Adrenal gland (tissue), 12 donors: ENCODE results near the gene CDK6. TPM values are rescaled to one million over a fixed set of nuclear protein-coding genes. Genes with fewer than 3 reads are reported as not detected.

Experiments
- DNase-seq, 7 donors: peaks; one replicate each; pipeline ENCODE4 v3.0.0-alpha.2; 2019 to 2020
- H3K27ac ChIP-seq, 5 donors: fragments of 200-600 bp; sonication (generic) in 4 of 5; 1 replicate in 3 of 5; 2 replicates in 2 of 5; pipeline versions ENCODE4 v1.5.1 to v1.8.0; 2016 to 2020; ENCODE audit warnings: mild to moderate bottlenecking in 1 of 5
- H3K27me3 ChIP-seq: fragments of 200-600 bp; 2 replicates; pipeline ENCODE4 v1.8.0; 2021
- H3K36me3 ChIP-seq, 2 donors: fragments of 200-600 bp; replicated peaks in 1 of 2; 1 replicate in 1 of 2; 2 replicates in 1 of 2; pipeline versions ENCODE4 v1.5.1 to v1.8.0; 2018 to 2022
- H3K4me1 ChIP-seq, 2 donors: fragments of 200-600 bp; replicated peaks in 1 of 2; 1 replicate in 1 of 2; 2 replicates in 1 of 2; pipeline versions ENCODE4 v1.5.1 to v1.8.0; 2018 to 2021
- H3K4me3 ChIP-seq, 4 donors: fragments of 200-600 bp; sonication (generic) in 3 of 4; one replicate each; pipeline ENCODE4 v1.5.1; 2016 to 2018
- H3K9me3 ChIP-seq, 3 donors: fragments of 200-600 bp; sonication (generic) in 1 of 3; replicated peaks in 1 of 3; 1 replicate in 2 of 3; 2 replicates in 1 of 3; pipeline versions ENCODE4 v1.5.1 to v1.8.0; 2016 to 2021
- CTCF ChIP-seq, 6 experiments: fragments of 450-650 bp in 4 of 6; fragments of 200-600 bp in 2 of 6; sonication (generic) in 1 of 6; IDR thresholded peaks; 1 replicate in 5 of 6; 2 replicates in 1 of 6; pipeline versions ENCODE4 v1.5.1 to v1.8.0; 2016 to 2021; ENCODE audit warnings: antibody characterized with exemption in 6 of 6, mild to moderate bottlenecking in 2 of 6, moderate library complexity in 1 of 6
- POLR2A ChIP-seq, 2 donors: fragments of 450-650 bp; IDR thresholded peaks; one replicate each; pipeline ENCODE4 v1.6.1; 2017; ENCODE audit warnings: antibody characterized with exemption in 2 of 2, mild to moderate bottlenecking in 2 of 2, moderate library complexity in 1 of 2
- WGBS, 4 donors: extraction: QIAGEN DNeasy Blood & Tissue Kit in 2 of 4; methylation state at CpG; one replicate each; pipeline versions ENCODE4 v1.1.5 to v1.1.7; 2013 to 2017; 5-methylcytosine and 5-hydroxymethylcytosine counted together
- intact Hi-C, 2 donors: fragments of 100-400 bp; cut with DNase I; formaldehyde crosslinking; loops; one replicate each; pipeline versions ENCODE4 v1.14.1 to v1.15.0; 2022 to 2023
- polyA plus RNA-seq, 3 donors: library from polyadenylated mRNA; stranded (reverse); fragments of 200-250 nt in 2 of 3; fragments of 350-450 nt in 1 of 3; fragmentation: Illumina TruSeq in 1 of 3; extraction: RNeasy Lipid Tissue Mini Kit (QIAGEN cat#74804) in 1 of 3; gene quantifications; one replicate each; pipeline ENCODE4 v1.2.3, GENCODE V29; 2013 to 2014
- total RNA-seq, 9 donors: library from RNA; depleted of rRNA in 4 of 9; stranded (reverse); fragments of >200 nt in 4 of 9; fragments of 120-200 nt in 1 of 9; fragmentation: NEBNext Ultra II Directional in 1 of 9; extraction: Animal tissue kit (Norgen Biotek cat#: 25700) in 1 of 9; gene quantifications; one replicate each; pipeline versions ENCODE4 v1.1.0 to v1.2.4, GENCODE V29; 2013 to 2023
- donor health status: healthy with polysubstance abuse.
- donor health status: Bipolar disorder and iron deficiency.
- donor health status: DM: yes; HTN: yes; CAD: no.
- donor health status: DM: no; HTN: no; CAD: no.
- donor health status: DM: no; HTN: no; CAD: no.
- donor health status: DM: yes; HTN: yes; CAD: no.

The CDK6 gene
- total and polyA plus RNA-seq, 12 donors: 2.5 to 151 (median 33.4) TPM

GRCh38 chr7:92644406-92645113, 191.8 kb downstream of the CDK6 start:
- Histone ChIP-seq H3K27ac (peak overlapping the region in 4 of 5 donors; percentile 12 to 70 (median 54)), H3K27me3 (no peaks in the 10 kb centered on the region), H3K9me3 (no peaks in the 10 kb centered on the region), H3K4me1 (peaks cover 8 to 35% of the 10 kb centered on the region in 2 donors), H3K36me3 (no peaks in the 10 kb centered on the region), H3K4me3 (no peak overlapping the region)
- WGBS, 4 donors: 61 to 72% (median 70%) methylated on average over 5 to 6 of the region's 6 CpGs
- TF ChIP-seq CTCF (IDR thresholded peaks at IDR 0.05) (no peak), POLR2A (IDR thresholded peaks at IDR 0.05) (no peak)
- peak in 5 of 7 donors; percentile 14 to 39 (median 34) for DNase-seq
- intact Hi-C loops: no loop called here

- DNase-seq: no peak
- no peak for TF ChIP-seq POLR2A (IDR thresholded peaks at IDR 0.05)
- TF ChIP-seq CTCF (IDR thresholded peaks at IDR 0.05): no peak
- Histone ChIP-seq H3K4me3 (no peak overlapping the region), H3K9me3 (no peaks in the 10 kb centered on the region), H3K36me3 (no peaks in the 10 kb centered on the region), H3K27ac (peak overlapping the region in 2 of 5 donors; percentile 56 to 70), H3K4me1 (peaks cover 8 to 35% of the 10 kb centered on the region in 2 donors), H3K27me3 (no peaks in the 10 kb centered on the region)
- 69 to 81% (median 73%) methylated on average over 2 of the region's 2 CpGs for WGBS, 4 donors
- intact Hi-C loops: no loop called here
These were observed 192.6 kb downstream of the CDK6 start for GRCh38 chr7:92643821-92644220.

GRCh38 chr7:92641921-92642511, 194.4 kb downstream of the CDK6 start:
- H3K9me3 ChIP-seq: no peaks in the 10 kb centered on the region
- H3K4me1 ChIP-seq: peaks cover 8 to 35% of the 10 kb centered on the region in 2 donors
- no peak for TF ChIP-seq CTCF (IDR thresholded peaks at IDR 0.05)
- no peak for TF ChIP-seq POLR2A (IDR thresholded peaks at IDR 0.05)
- H3K36me3 ChIP-seq: no peaks in the 10 kb centered on the region
- intact Hi-C loops: no loop called here
- WGBS, 4 donors: 78 to 91% (median 83%) methylated on average over 4 of the region's 4 CpGs
- DNase-seq: no peak
- no peak overlapping the region for H3K4me3 ChIP-seq
- H3K27me3 ChIP-seq: no peaks in the 10 kb centered on the region
- H3K27ac ChIP-seq: no peak overlapping the region

GRCh38 chr7:92639966-92640365, 196.4 kb downstream of the CDK6 start:
- H3K27me3 ChIP-seq: no peaks in the 10 kb centered on the region
- DNase-seq: no peak
- intact Hi-C loops: loop anchor here in 1 of 2 donors (10.0 kb wide), 1 partner anchor 45 kb away; no protein-coding TSS in a partner anchor
- H3K9me3 ChIP-seq: no peaks in the 10 kb centered on the region
- 78 to 98% (median 83%) methylated on average over 4 of the region's 4 CpGs for WGBS, 4 donors
- peaks cover 6 to 34% of the 10 kb centered on the region in 2 donors for H3K4me1 ChIP-seq
- no peak for TF ChIP-seq POLR2A (IDR thresholded peaks at IDR 0.05)
- TF ChIP-seq CTCF (IDR thresholded peaks at IDR 0.05): no peak
- H3K36me3 ChIP-seq: no peaks in the 10 kb centered on the region
- no peak overlapping the region for H3K4me3 ChIP-seq
- H3K27ac ChIP-seq: no peak overlapping the region
